HepG2 (cell line): ENCODE measurements around the gene KRTAP1-3. TPM values are rescaled to one million over a fixed set of nuclear protein-coding genes. Genes with fewer than 3 reads are reported as not detected.

Experiments used
- ATAC-seq: fragments of 200-7000 bp; cut with Tn5 transposase; 3 replicates; pipeline ENCODE4 v1.9.1; 2020; ENCODE audit warnings: mild to moderate bottlenecking, moderate library complexity
- BruUV-seq: library from RNA; stranded (reverse); fragments of 400-500 nt; replicated peaks from 2 replicates; lab custom pipeline; 2021; lab: Mats Ljungman, UMichigan
- CTCF ChIA-PET: fragments of 300-600 bp; formaldehyde crosslinking; extraction: SDS; loops from one replicate; lab custom pipeline; 2021; ENCODE audit warnings: low total read pairs, inconsistent platforms, low intra/inter-chr PET ratio; lab: Yijun Ruan, JAX
- POLR2A ChIA-PET: fragments of 350-600 bp; sonication (Branson Sonifier 250); formaldehyde crosslinking; loops from one replicate; lab custom pipeline; 2020; ENCODE audit warnings: antibody characterized with exemption, inconsistent platforms; lab: Yijun Ruan, JAX
- DNase-seq: peaks from one replicate; pipeline ENCODE4 v3.0.0-alpha.2; 2015; ENCODE audit warnings: low spot score
- FAIRE-seq: peaks from 3 replicates; lab custom pipeline; 2011; peaks lifted over from hg19 to GRCh38; lab: Jason Lieb, UNC
- H2AFZ ChIP-seq: one replicate; pipeline ENCODE4 v1.6.1; 2011; ENCODE audit warnings: low read length, inconsistent platforms
- H3K27ac ChIP-seq: fragments of 300-600 bp; 3 replicates; pipeline ENCODE4 v1.8.0; 2011; ENCODE audit warnings: mixed run types, mild to moderate bottlenecking, mixed read lengths, low read length, inconsistent platforms; ENCODE audit not compliant: insufficient read depth; ENCODE audit errors: extremely low read length
- H3K27me3 ChIP-seq, 2 experiments: fragments of 200-600 bp in 1 of 2; 2 replicates in 1 of 2; 3 replicates in 1 of 2; pipeline versions ENCODE4 v1.6.0 to v1.8.0; 2011; ENCODE audit warnings: low read length in 2 of 2, mild to moderate bottlenecking in 2 of 2, moderate library complexity in 2 of 2, inconsistent platforms in 1 of 2; ENCODE audit not compliant: insufficient read depth in 2 of 2, control insufficient read depth in 1 of 2
- H3K36me3 ChIP-seq, 2 experiments: fragments of 200-600 bp in 1 of 2; replicated peaks in 1 of 2; 2 replicates in 1 of 2; 3 replicates in 1 of 2; pipeline versions ENCODE4 v1.5.1 to v1.8.0; 2011; ENCODE audit warnings: low read length in 2 of 2, inconsistent platforms in 1 of 2; ENCODE audit not compliant: insufficient read depth in 2 of 2, control insufficient read depth in 1 of 2
- H3K4me1 ChIP-seq: 2 replicates; pipeline ENCODE4 v1.5.1; 2012; ENCODE audit warnings: low read length, inconsistent platforms; ENCODE audit not compliant: insufficient read depth
- H3K4me2 ChIP-seq: 2 replicates; pipeline ENCODE4 v1.6.0; 2011; ENCODE audit warnings: low read depth, low read length, inconsistent platforms
- H3K4me3 ChIP-seq, 3 experiments: fragments of 200-600 bp in 1 of 3; sonication (generic), shearing (Covaris generic) in 1 of 3; replicated peaks in 1 of 3; 2 replicates each; pipeline ENCODE4 v1.5.1; 2011 to 2016; ENCODE audit warnings: low read length in 3 of 3, inconsistent platforms in 2 of 3, low read depth in 2 of 3, mild to moderate bottlenecking in 2 of 3, control low read depth in 1 of 3, mixed read lengths in 1 of 3; ENCODE audit not compliant: insufficient read depth in 1 of 3
- H3K79me2 ChIP-seq: one replicate; pipeline ENCODE4 v1.6.1; 2011; ENCODE audit warnings: low read length, inconsistent platforms; ENCODE audit not compliant: insufficient read depth
- H3K9ac ChIP-seq: 2 replicates; pipeline ENCODE4 v1.6.0; 2011; ENCODE audit warnings: mild to moderate bottlenecking, low read depth, low read length, inconsistent platforms; ENCODE audit not compliant: insufficient read depth
- H3K9me3 ChIP-seq: 2 replicates; pipeline ENCODE4 v1.5.1; 2012; ENCODE audit warnings: mild to moderate bottlenecking, low read length
- H4K20me1 ChIP-seq: 2 replicates; pipeline ENCODE4 v1.6.0; 2011; ENCODE audit warnings: inconsistent platforms, mild to moderate bottlenecking, low read length, moderate library complexity; ENCODE audit not compliant: insufficient read depth
- ARHGAP35 ChIP-seq: sonication (generic); formaldehyde crosslinking; IDR thresholded peaks from 2 replicates; pipeline ENCODE4 v1.9.0; 2022; ENCODE audit warnings: mild to moderate bottlenecking, inconsistent platforms, moderate library complexity, missing genetic modification reagents, borderline replicate concordance
- BRCA1 ChIP-seq: sonication (generic); formaldehyde crosslinking; IDR thresholded peaks from 2 replicates; pipeline ENCODE4 v1.4.0; 2020; ENCODE audit warnings: missing genetic modification reagents
- DNMT3B ChIP-seq: conservative IDR thresholded peaks from 2 replicates; pipeline ENCODE4 v1.6.1; 2016; ENCODE audit warnings: missing biosample characterization, control low read depth
- HNF4G ChIP-seq, 2 experiments: sonication (generic) in 1 of 2; formaldehyde crosslinking in 1 of 2; IDR thresholded peaks; 2 replicates each; pipeline versions ENCODE4 v1.4.0 to v1.6.1; 2011 to 2020; ENCODE audit warnings: borderline replicate concordance in 2 of 2, low read depth in 2 of 2, mild to moderate bottlenecking in 2 of 2, low read length in 1 of 2, missing genetic modification reagents in 1 of 2, moderate library complexity in 1 of 2
- HOXA7 ChIP-seq: sonication (generic); formaldehyde crosslinking; IDR thresholded peaks from 2 replicates; pipeline ENCODE4 v1.8.1; 2022; ENCODE audit warnings: mild to moderate bottlenecking, missing genetic modification reagents, moderate library complexity
- ZFYVE20 ChIP-seq: sonication (generic); formaldehyde crosslinking; IDR thresholded peaks from 2 replicates; pipeline ENCODE4 v1.8.0; 2023; ENCODE audit warnings: low read depth, mild to moderate bottlenecking, moderate library complexity, missing genetic modification reagents, borderline replicate concordance
- ZNF549 ChIP-seq: sonication (generic); formaldehyde crosslinking; IDR thresholded peaks from 2 replicates; pipeline ENCODE4 v1.5.0; 2020; ENCODE audit warnings: missing genetic modification reagents
- ZNF670 ChIP-seq: sonication (generic); formaldehyde crosslinking; IDR thresholded peaks from 2 replicates; pipeline ENCODE4 v1.8.0; 2022; ENCODE audit warnings: mild to moderate bottlenecking, missing genetic modification reagents, borderline replicate concordance
- WGBS: methylation state at CpG from one replicate; pipeline ENCODE4 v1.1.6; 2017; ENCODE audit warnings: low lambda C conversion rate; 5-methylcytosine and 5-hydroxymethylcytosine counted together
- in situ Hi-C: cut with HindIII; loops from 2 replicates; pipeline ENCODE4 v1.10.0; 2017; ENCODE audit warnings: low pct_unique_long_range_greater_than_20kb; ENCODE audit not compliant: extremely low pct_ligation_motif_present
- intact Hi-C: fragments of 100-400 bp; cut with micrococcal nuclease; formaldehyde crosslinking; loops from one replicate; pipeline ENCODE4 v1.10.0; 2022; ENCODE audit not compliant: unreplicated experiment
- polyA plus RNA-seq, 8 experiments: library from polyadenylated mRNA; depleted of rRNA in 3 of 8; stranded (reverse) in 7 of 8; unstranded in 1 of 8; fragments of >200 nt; fragmentation: Illumina TruSeq in 4 of 8; extraction: Trizol in 4 of 8; gene quantifications; 2 replicates each; pipeline versions ENCODE4 v1.2.1 to v1.2.3, GENCODE V29; 2011 to 2016; ENCODE audit warnings: low read depth in 4 of 8, missing spikeins in 1 of 8, mixed read lengths in 1 of 8; ENCODE audit not compliant: insufficient read depth in 1 of 8
- total RNA-seq, 5 experiments: library from RNA; depleted of rRNA; stranded (reverse); fragments of >200 nt; fragmentation: Illumina TruSeq; extraction: Trizol; gene quantifications; 2 replicates each; pipeline ENCODE4 v1.2.3, GENCODE V29; 2016; ENCODE audit warnings: low read depth in 1 of 5

Gene KRTAP1-3
- total and polyA plus RNA-seq, 2 of the 13 experiments (the other 11 are each of a cell fraction or from before 2014, with no cell fraction given) = not detected

GRCh38 chr17:41016578-41017215 lies 18.0 kb downstream of the KRTAP1-3 start (continued):
- TF ChIP-seq HNF4G (IDR thresholded peaks at IDR 0.05; ENCODE audit: borderline replicate concordance, low read depth, low read length) (no peak), HNF4G (CRISPR knock-in tag; IDR thresholded peaks at IDR 0.05; ENCODE audit: borderline replicate concordance, low read depth) (no peak)

- Histone ChIP-seq H3K4me3 (no peak overlapping the region), H3K4me1 (peaks cover 53% of the 10 kb centered on the region), H3K9ac (no peak overlapping the region), H3K4me2 (no peak overlapping the region), H2AFZ (no peak overlapping the region), H3K27ac (no peak overlapping the region), H3K79me2 (no peaks in the 10 kb centered on the region), H4K20me1 (no peaks in the 10 kb centered on the region), H3K27me3 (no peaks in the 10 kb centered on the region), H3K36me3 (no peaks in the 10 kb centered on the region), H3K9me3 (no peaks in the 10 kb centered on the region)
- TF ChIP-seq ARHGAP35 (CRISPR knock-in tag) (no peak), ZNF549 (CRISPR knock-in tag) (no peak), DNMT3B (no peak), ZNF670 (CRISPR knock-in tag) (no peak), BRCA1 (no peak), HOXA7 (CRISPR knock-in tag) (no peak), ZFYVE20 (CRISPR knock-in tag) (no peak)
- intact Hi-C loops (no loop called here), in situ Hi-C loops (no loop called here)
- ATAC-seq = no peak
- 84% methylated on average over 7 of the region's 7 CpGs for WGBS
- no peak for FAIRE-seq
- DNase-seq = no peak
- CTCF ChIA-PET = no interaction called here
- POLR2A ChIA-PET = interaction anchor here (1.3 kb wide), 1 partner anchor 58 kb away, joined by 3 read pairs; no protein-coding TSS in a partner anchor
- no TSS peak for BruUV-seq
These were observed 19.2 kb downstream of the KRTAP1-3 start for GRCh38 chr17:41015454-41015853.
